ENCODE measurements around the gene CYB5R4. TPM values are rescaled to one million over a fixed set of nuclear protein-coding genes. Genes with fewer than 3 reads are reported as not detected.

Gene CYB5R4
- total RNA-seq, 1 donor from 2014 or later: 8.6 TPM

DNA sequence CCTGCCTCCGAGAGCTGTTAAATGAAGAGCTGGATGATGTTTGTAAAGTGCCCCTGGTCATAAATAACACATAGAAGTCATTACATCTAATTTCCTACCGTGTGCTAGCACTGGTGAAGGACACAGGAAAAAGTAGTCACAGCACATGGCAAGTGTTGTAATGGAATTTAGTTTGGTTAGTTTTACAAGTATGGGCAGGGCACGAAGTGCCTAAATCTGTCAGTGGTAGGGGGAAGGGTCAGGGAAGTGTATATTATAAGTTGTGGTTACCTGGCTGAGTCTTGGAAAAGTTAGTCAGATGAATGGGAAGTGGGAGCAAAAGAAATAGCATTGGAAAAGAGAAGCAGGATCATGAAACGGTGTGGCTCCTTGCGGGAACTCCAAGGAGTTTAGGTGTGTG, 4.7 kb upstream of the CYB5R4 start:
- TF ChIP-seq, protein P1, sequence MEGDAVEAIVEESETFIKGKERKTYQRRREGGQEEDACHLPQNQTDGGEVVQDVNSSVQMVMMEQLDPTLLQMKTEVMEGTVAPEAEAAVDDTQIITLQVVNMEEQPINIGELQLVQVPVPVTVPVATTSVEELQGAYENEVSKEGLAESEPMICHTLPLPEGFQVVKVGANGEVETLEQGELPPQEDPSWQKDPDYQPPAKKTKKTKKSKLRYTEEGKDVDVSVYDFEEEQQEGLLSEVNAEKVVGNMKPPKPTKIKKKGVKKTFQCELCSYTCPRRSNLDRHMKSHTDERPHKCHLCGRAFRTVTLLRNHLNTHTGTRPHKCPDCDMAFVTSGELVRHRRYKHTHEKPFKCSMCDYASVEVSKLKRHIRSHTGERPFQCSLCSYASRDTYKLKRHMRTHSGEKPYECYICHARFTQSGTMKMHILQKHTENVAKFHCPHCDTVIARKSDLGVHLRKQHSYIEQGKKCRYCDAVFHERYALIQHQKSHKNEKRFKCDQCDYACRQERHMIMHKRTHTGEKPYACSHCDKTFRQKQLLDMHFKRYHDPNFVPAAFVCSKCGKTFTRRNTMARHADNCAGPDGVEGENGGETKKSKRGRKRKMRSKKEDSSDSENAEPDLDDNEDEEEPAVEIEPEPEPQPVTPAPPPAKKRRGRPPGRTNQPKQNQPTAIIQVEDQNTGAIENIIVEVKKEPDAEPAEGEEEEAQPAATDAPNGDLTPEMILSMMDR (IDR thresholded peaks at IDR 0.05; ENCODE audit: unreplicated experiment): no peak
- Mint-ChIP-seq H3K27ac (no peak overlapping the region), H3K4me3 (no peak overlapping the region), H3K36me3 (no peaks in the 10 kb centered on the region), H3K27me3 (ENCODE audit: low read depth) (peaks cover 72% of the 10 kb centered on the region), H3K4me1 (peaks cover 14% of the 10 kb centered on the region), H3K9me3 (no peaks in the 10 kb centered on the region)
- DNase-seq (ENCODE audit: low spot score in 2 of 2, unreplicated experiment in 2 of 2): no peak

- Mint-ChIP-seq H3K36me3 (peaks cover 3% of the 10 kb centered on the region), H3K27ac (no peak overlapping the region), H3K9me3 (no peaks in the 10 kb centered on the region), H3K4me1 (peaks cover 15% of the 10 kb centered on the region), H3K27me3 (ENCODE audit: low read depth) (peaks cover 18% of the 10 kb centered on the region), H3K4me3 (peak overlapping the region; percentile 97)
- no peak for DNase-seq (ENCODE audit: low spot score in 2 of 2, unreplicated experiment in 2 of 2)
- TF ChIP-seq, protein P1 (IDR thresholded peaks at IDR 0.05; ENCODE audit: unreplicated experiment): no peak
Measured at GRCh38 chr6:83860359-83860755, 868 bp downstream of the CYB5R4 start.

- Mint-ChIP-seq H3K4me1 (peaks cover 15% of the 10 kb centered on the region), H3K36me3 (peaks cover 9% of the 10 kb centered on the region), H3K27me3 (ENCODE audit: low read depth) (peaks cover 12% of the 10 kb centered on the region), H3K4me3 (peak overlapping the region; percentile 97), H3K9me3 (no peaks in the 10 kb centered on the region), H3K27ac (no peak overlapping the region)
- TF ChIP-seq, protein P1 (IDR thresholded peaks at IDR 0.05; ENCODE audit: unreplicated experiment): no peak
- DNase-seq (ENCODE audit: low spot score in 2 of 2, unreplicated experiment in 2 of 2): no peak
Measured at GRCh38 chr6:83860782-83861495, 1.4 kb downstream of the CYB5R4 start.

DNA sequence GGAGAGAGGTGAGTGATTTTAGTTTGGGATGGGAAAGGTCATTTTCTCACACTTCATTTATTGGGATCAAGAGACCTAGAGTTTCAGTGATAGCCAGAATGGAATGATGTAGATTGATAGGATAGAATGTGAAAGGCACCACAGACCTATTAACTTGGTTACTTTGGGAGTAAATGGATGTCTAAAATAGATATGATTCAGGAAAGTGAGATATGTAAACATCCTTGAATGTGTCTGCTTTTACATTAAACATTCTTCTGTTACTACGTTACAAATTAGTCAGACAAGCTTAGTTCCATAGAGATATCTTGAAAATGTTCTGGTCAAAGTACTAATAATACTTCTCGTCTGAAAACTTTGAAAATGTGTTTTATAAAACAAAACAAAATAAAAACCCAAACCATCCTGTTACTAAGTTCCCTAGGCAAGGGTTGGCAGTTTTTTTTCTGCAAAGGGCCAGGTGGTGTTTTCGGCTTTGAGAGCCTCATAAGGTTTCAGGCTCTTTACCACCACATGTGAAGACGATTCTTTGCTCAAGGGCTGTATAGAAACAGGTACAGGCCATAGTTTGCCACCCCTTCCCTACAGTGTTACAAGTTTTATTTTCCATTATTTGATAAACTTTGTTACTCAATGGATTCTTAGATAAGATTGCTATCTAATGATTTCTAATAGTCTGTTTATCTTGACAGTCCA, 3.4 kb downstream of the CYB5R4 start:
- Mint-ChIP-seq H3K9me3 (peaks cover 11% of the 10 kb centered on the region), H3K36me3 (peaks cover 26% of the 10 kb centered on the region), H3K27me3 (ENCODE audit: low read depth) (peaks cover under 1% of the 10 kb centered on the region), H3K4me3 (no peak overlapping the region), H3K4me1 (peaks cover 15% of the 10 kb centered on the region), H3K27ac (no peak overlapping the region)
- TF ChIP-seq, protein P1 (IDR thresholded peaks at IDR 0.05; ENCODE audit: unreplicated experiment): no peak
- no peak for DNase-seq (ENCODE audit: low spot score in 2 of 2, unreplicated experiment in 2 of 2)

- Mint-ChIP-seq H3K9me3 (peaks cover 15% of the 10 kb centered on the region), H3K4me1 (no peaks in the 10 kb centered on the region), H3K36me3 (peaks cover 32% of the 10 kb centered on the region), H3K27me3 (ENCODE audit: low read depth) (no peaks in the 10 kb centered on the region), H3K27ac (no peak overlapping the region), H3K4me3 (no peak overlapping the region)
- no peak for DNase-seq (ENCODE audit: low spot score in 2 of 2, unreplicated experiment in 2 of 2)
- TF ChIP-seq, protein P1 (IDR thresholded peaks at IDR 0.05; ENCODE audit: unreplicated experiment): no peak
Measured at GRCh38 chr6:83867043-83867442, 7.6 kb downstream of the CYB5R4 start.

All from mesothelial cell of epicardium (in vitro differentiated cells).